CD4-positive, alpha-beta T cell treated with Interleukin-6 at 100 ng/mL for 8 hours (primary cell): ENCODE results near the gene CDK7.
"Not testable (repeated sequence)": the region's sequence is repeated elsewhere in the genome, so short reads cannot be mapped to it uniquely, and the experiment has no call there.

Experiments
- DNase-seq: peaks from one replicate; pipeline ENCODE4 v3.0.0-alpha.2; 2020; ENCODE audit warnings: mixed read lengths, low spot score

The CDK7 gene

DNA sequence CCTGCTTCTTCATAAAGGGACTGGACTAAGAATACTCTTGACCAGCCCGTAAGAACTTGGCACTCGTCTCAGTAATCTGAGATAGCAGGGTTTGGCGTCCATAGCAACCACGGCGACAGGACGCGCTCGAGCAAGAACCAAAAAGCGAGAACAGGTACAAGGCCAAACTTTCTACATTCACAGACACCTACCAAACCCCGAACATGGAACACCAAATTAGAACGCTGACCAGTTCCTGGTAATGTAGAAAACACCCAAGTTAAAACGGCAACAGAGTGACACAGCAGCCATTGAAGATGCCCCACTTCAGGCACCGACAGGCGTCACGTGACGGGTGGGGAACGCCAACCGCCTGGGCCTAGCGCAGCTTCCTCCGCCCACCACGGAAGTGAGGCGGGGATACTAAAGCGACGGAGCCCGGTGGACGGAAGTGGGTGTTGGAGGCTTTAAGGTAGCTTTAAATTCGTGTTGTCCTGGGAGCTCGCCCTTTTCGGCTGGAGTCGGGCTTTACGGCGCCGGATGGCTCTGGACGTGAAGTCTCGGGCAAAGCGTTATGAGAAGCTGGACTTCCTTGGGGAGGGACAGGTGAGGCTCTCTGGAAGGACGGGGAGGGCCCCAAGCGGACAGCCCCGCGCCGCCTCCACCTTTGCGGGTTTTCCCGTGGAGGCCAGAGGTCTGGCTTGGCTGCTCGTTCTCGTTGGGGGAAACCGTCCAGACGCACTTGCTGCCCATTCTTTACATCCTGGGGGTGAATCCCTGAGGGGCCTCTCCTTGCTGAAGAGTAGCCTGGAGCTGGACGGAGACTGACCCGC, at the start of gene CDK7:
Gene CDK7, plus strand, starts transcription at position 430 of the 812 bp plus-strand sequence. Its CDS starts 90 bp downstream, at position 520.
- peak; percentile 87 for DNase-seq

DNA sequence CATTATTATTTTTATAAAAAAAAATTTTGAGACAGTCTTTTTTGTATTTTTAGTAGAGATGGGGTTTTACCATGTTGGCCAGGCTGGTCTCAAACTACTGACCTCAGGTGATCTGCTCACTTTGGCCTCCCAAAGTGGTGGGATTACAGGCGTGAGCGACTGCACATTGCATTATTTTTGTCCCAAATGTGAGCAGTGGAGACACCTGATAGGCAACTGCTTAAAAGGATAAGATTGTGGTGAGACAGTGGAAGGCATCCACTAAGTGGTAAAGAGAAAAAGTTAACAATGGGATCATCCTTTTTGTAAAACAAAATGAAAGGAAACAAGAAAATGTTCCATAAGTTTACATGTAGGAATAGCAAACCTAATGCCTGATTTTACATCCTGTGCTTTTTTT, 47.3 kb upstream of the CDK7 start:
- DNase-seq: no peak

- DNase-seq: no peak
These were observed 45.9 kb upstream of the CDK7 start for GRCh38 chr5:69188811-69189161.

DNA sequence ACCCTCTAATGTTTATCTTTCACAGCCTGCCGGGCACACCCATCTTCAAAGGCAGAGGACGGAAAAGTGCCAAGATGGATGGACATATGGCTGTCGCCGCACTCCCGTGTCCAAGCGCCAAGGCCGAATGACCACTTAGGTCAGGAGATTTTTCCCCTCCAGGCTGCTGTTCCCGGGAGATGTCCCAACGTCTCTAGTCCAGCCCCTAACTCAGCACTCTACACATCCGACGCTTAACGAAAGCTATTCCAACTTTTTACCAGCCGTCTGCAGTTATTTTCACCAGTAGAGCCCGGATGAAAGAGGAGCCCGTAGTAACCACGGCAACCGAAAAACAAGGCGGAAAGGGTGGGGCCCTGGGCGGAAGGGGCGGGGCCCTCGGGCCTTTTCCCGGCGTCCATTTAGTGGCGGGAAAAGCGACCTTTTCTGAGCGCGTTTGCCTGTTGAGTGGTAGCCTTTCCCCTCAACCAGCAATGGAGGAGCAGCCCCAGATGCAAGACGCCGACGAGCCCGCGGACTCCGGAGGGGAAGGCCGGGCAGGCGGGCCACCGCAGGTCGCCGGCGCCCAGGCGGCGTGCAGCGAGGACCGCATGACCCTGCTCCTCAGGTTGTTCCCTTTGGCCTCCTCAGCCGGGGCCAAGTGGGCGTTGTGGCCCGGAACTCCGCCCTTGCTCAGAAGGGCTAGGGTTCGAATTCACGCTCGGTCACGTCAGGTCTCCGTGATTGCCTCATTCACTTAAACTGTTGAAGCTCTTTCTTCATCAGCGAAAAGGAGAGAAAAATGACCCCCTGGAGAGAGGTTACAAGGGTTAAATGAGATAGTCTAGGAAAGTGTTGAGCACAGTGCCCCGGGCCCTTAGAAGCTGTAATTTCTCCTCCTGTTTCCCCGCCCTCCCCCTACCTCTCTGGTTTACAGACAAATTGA, 45.3 kb upstream of the CDK7 start, which contains the start of gene CENPH:
Gene CENPH, plus strand, starts transcription at position 422 of the 925 bp plus-strand sequence. Its CDS starts 52 bp downstream, at position 474.
- DNase-seq: peak; percentile 87

GRCh38 chr5:69202497-69202896, 32.2 kb upstream of the CDK7 start:
- no peak for DNase-seq

DNA sequence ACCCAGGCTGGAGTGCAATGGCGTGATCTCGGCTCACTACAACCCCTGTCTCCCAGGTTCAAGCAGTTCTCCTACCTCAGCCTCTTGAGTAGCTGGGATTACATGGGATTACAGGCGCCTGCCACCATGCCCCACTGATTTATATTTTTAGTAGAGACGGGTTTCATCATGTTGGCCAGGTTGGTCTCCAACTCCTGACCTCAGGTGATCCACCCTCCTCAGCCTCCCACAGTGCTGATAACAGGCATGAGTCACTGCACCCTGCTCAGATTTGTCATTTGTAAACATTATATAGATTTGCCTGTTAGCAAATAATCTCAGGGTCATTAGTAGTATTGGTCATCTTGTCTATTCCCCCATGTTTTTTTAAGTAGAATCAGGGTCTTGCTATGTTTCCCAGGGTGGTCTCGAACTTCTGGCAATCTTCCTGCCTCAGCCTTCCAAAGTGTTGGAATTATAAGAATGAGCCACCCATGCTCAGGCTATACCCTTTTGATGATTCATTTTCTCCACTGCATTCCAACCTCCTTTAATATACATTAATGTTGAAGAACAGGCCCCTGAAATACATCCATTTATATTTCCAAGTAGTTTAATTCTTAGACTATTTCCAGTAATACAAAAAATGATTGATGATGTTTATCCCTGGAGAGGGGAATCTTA, 28.0 kb upstream of the CDK7 start:
- DNase-seq: no peak

DNA sequence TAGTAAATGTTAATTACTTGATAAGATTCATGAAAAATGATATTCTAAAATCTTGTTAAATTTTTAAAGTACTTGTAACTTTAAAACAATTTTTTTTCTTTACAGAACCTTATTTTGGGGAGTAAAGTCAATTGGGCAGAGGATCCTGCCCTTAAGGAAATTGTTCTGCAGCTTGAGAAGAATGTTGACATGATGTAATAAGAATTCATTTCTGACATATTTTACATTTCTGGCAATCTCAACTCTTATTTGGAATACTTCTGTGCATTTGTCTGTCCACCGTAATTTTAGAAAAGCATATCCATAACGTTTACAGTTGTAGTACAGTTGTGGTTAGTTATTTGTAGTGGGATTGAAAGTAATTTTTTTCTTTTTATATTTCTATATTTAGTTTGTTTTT, 25.1 kb upstream of the CDK7 start:
- DNase-seq: no peak

DNA sequence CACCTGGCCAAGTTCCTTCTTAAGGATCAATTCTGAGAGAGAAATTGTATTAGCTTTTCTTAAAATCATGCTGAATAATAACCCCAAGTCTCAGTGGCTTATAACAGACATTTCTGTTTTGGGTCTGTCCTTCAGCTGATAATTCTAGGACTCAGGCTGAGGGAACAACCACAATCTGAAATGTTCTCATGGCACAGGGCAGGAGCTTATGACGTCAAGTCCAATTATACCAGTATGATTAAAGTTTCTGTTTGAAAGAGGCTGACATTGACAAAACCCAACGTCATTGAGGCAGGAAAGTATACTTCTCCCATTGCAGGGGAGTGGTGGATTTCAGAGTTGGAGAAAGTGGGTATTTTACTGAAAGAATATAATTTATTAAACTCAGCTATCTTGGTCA, 23.5 kb upstream of the CDK7 start:
- no peak for DNase-seq

DNA sequence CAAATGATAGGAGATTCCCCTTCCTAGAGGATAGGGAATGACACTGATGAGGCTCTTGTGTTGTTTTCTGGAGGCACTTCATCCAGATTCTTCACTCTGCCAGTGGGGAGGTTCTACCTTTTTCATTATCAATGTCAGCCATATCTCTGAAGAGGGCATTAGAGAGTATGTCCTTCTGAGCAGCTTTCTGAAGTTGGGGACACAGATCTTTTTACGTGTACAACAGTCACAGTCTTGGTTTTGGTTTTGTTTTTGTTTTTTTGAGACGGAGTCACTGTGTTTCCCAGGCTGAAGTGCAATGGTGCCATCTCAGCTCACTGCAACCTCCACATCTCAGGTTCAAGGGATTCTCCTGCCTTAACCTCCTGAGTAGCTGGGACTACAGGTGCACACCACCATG, 22.7 kb upstream of the CDK7 start:
- DNase-seq: no peak

GRCh38 chr5:69213513-69214215, 21.0 kb upstream of the CDK7 start:
- no peak for DNase-seq

DNA sequence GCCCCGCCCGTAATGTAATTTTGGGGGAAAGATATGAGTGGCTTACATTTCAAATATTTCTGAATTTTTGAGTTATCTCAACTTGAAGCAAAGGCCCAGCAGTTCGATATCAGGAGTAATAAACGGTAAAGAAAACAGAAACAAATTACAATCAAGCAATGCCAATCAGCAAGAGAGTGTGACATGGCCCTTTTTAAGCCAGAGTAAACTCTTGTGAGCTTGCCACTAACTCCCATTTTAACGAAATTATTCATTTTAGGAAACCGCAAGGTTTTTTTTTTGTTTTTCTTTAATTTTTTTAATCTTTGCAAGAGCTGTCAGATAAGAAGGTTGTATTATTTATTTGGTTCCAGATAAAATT, 17.6 kb upstream of the CDK7 start:
- DNase-seq: no peak

DNA sequence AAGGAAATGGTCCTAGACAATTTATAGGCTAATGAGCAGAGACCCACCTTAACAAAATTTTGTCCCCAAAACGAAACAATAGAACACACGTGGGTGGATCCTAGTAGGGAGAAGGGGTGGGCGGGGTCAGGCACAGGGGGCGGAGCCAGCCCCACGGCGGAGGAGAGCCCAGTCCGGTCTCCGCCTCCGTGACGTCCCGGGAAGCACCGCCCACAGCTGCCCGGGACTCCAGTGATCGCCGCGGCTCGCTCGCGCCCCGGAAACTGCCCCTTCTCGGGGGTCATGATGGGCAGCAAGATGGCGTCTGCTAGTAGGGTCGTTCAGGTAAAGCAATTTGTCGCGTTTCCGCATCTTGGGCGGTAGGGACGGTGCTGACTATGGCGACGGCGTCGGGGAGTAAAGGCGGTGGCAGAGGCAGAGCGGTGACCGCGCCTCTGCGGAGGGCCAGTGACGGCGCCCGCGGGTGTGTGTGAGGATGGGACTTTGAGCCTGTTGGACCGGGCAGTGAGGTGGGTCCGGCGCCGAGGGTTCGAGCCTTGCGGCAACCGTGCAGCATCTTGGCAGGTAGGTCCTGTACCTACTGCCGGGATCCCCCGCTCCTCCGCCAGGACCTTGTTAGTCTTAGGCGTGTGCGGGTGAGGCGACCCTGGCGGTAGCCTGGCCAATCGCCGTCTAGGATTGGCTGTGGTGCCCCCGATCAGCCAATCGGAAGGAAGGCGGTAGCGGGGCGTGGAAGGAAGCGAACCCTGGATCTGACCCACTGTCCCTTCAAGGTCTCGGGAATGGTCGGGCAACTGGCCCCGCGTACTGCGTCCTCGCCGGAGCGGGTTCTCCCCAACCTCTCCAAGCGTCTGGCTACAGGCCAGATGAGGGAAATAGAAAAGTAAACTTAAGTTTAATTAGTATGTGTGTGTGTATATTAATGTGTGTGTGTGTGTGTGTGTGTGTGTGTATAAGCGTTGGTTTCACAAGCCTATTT, 16.8 kb upstream of the CDK7 start:
- peak; percentile 96 for DNase-seq

DNA sequence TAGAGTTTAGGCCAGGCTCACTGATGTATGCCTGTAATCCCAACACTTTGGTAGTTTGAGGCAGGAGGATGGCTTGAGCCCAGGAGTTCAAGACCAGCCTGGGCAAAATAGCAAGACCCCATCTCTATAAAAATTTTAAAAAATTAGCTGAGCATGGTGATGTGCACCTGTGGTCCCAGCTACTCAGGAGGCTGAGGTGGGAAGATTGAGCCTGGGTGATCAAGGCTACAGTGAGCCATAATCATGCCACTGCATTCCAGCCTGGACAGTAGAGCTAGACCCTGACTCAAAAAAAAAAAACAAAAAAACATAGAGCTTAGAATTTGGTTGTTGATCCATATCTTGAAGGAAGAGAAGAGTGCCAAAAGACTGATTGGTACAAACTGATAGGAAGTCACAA, 14.7 kb upstream of the CDK7 start:
- no peak for DNase-seq

DNA sequence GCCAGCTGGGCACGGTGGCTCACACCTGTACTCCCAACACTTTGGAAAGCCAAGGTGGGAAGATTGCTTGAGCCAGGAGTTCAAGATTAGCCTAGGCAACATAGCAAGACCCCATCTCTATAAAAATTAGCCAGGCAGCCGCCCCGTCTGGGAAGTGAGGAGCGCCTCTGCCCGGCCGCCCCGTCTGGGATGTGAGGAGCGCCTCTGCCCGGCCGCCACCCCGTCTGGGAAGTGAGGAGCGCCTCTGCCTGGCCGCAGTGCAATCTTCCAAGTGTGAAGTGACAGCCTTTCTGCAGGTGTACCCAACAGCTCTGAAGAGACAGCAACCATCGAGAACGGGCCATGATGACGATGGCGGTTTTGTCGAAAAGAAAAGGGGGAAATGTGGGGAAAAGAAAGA, 14.3 kb upstream of the CDK7 start:
- DNase-seq: not testable (repeated sequence)

DNA sequence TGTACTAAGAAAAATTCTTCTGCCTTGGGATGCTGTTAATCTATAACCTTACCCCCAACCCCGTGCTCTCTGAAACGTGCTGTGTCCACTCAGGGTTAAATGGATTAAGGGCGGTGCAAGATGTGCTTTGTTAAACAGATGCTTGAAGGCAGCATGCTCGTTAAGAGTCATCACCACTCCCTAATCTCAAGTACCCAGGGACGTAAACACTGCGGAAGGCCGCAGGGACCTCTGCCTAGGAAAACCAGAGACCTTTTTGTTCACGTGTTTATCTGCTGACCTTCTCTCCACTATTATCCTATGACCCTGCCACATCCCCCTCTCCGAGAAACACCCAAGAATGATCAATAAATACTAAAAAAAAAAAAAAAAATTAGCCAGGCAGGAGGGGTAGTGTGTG, 13.9 kb upstream of the CDK7 start:
- DNase-seq: not testable (repeated sequence)

GRCh38 chr5:69224520-69224919, 10.2 kb upstream of the CDK7 start:
- no peak for DNase-seq

- DNase-seq: no peak
These were observed 8.8 kb upstream of the CDK7 start for GRCh38 chr5:69225860-69226259.

- DNase-seq: no peak
These were observed 4.5 kb upstream of the CDK7 start for GRCh38 chr5:69230181-69230580.

DNA sequence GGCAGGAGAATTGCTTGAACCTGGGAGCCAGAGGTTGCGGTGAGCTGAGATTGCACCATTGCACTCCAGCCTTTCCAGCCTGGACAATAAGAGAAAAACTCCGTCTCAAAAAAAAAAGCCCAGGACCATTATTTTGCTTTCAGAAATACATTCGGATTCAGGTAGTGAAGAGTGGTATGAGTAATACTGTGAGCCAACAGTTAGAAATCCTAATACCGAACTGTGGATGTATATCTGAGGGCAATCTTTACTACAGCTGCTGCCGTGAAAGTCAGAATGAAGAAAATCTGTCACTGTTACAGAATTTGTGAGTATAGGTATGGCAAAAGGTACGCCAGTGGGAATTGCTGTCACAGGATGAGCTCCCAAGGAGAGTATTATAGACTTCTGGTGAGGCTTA, 3.4 kb upstream of the CDK7 start:
- no peak for DNase-seq

GRCh38 chr5:69231851-69232250, 2.8 kb upstream of the CDK7 start:
- DNase-seq: no peak

- DNase-seq: not testable (repeated sequence)
These were observed 2.0 kb downstream of the CDK7 start for GRCh38 chr5:69236733-69237132.
